GM21381 (cell line): ENCODE measurements around the gene KRTAP10-3.
"Not testable (repeated sequence)": the region's sequence is repeated elsewhere in the genome, so short reads cannot be mapped to it uniquely, and the experiment has no call there.

ENCODE experiments used
- ATAC-seq: cut with Tn5 transposase; IDR thresholded peaks from one replicate; pipeline ENCODE4 v1.9.1; 2021; ENCODE audit warnings: mild to moderate bottlenecking, moderate library complexity; ENCODE audit not compliant: unreplicated experiment

The KRTAP10-3 gene

GRCh38 chr21:44590897-44591800 is 32.6 kb upstream of the KRTAP10-3 start:
- not testable (repeated sequence) for ATAC-seq

GRCh38 chr21:44590311-44590721 is 31.7 kb upstream of the KRTAP10-3 start:
- no peak for ATAC-seq

GRCh38 chr21:44589586-44590305 is 31.2 kb upstream of the KRTAP10-3 start:
- no peak for ATAC-seq

- no peak for ATAC-seq
Observed at GRCh38 chr21:44589094-44589493, 30.5 kb upstream of the KRTAP10-3 start.

- no peak for ATAC-seq
Observed at GRCh38 chr21:44585892-44586291, 27.3 kb upstream of the KRTAP10-3 start.

GRCh38 chr21:44583800-44584147 is 25.2 kb upstream of the KRTAP10-3 start:
- ATAC-seq, result no peak

- no peak for ATAC-seq
Observed at GRCh38 chr21:44583089-44583799, 24.6 kb upstream of the KRTAP10-3 start.

- ATAC-seq, result no peak
Observed at GRCh38 chr21:44582055-44582454, 23.5 kb upstream of the KRTAP10-3 start.

GRCh38 chr21:44581158-44581557 is 22.6 kb upstream of the KRTAP10-3 start:
- ATAC-seq, result no peak

- not testable (repeated sequence) for ATAC-seq
Observed at GRCh38 chr21:44580231-44580821, 21.7 kb upstream of the KRTAP10-3 start, which contains the start of gene KRTAP10-5. Gene KRTAP10-5, minus strand, starts transcription at chr21:44580604. Its CDS starts 26 bp downstream, at chr21:44580578.

- ATAC-seq, result no peak
Observed at GRCh38 chr21:44579833-44580144, 21.2 kb upstream of the KRTAP10-3 start.

- ATAC-seq, result no peak
Observed at GRCh38 chr21:44579056-44579832, 20.6 kb upstream of the KRTAP10-3 start.

- no peak for ATAC-seq
Observed at GRCh38 chr21:44578371-44579055, 19.9 kb upstream of the KRTAP10-3 start.

- no peak for ATAC-seq
Observed at GRCh38 chr21:44576025-44576420, 17.4 kb upstream of the KRTAP10-3 start.

- ATAC-seq, result no peak
Observed at GRCh38 chr21:44575307-44576024, 16.9 kb upstream of the KRTAP10-3 start.

- no peak for ATAC-seq
Observed at GRCh38 chr21:44574457-44575306, 16.1 kb upstream of the KRTAP10-3 start.

- ATAC-seq, result not testable (repeated sequence)
Observed at GRCh38 chr21:44573630-44574456, 15.2 kb upstream of the KRTAP10-3 start, which contains the start of gene KRTAP10-4. Gene KRTAP10-4, plus strand, starts transcription at chr21:44573729. Its CDS starts 30 bp downstream, at chr21:44573759.
